Prostate gland (tissue), 2 donors: ENCODE data around the gene LMTK3. TPM values are rescaled to one million over a fixed set of nuclear protein-coding genes. Genes with fewer than 3 reads are reported as not detected.

Source experiments
- DNase-seq: peaks from one replicate; pipeline ENCODE4 v3.0.0-alpha.2; 2019; ENCODE audit warnings: low spot score
- H3K27ac ChIP-seq, 2 donors: fragments of 200-600 bp; sonication (generic); 2 replicates each; pipeline ENCODE4 v1.5.1; 2017 to 2019
- H3K27me3 ChIP-seq: fragments of 200-600 bp; sonication (generic); replicated peaks from 2 replicates; pipeline ENCODE4 v1.5.1; 2019; ENCODE audit not compliant: insufficient read depth
- H3K36me3 ChIP-seq, 2 donors: fragments of 200-600 bp; sonication (generic); 1 replicate in 1 of 2; 2 replicates in 1 of 2; pipeline versions ENCODE4 v1.5.1 to v1.8.1; 2017 to 2019
- H3K4me1 ChIP-seq: fragments of 200-600 bp; sonication (generic); replicated peaks from 2 replicates; pipeline ENCODE4 v1.5.1; 2019
- H3K4me3 ChIP-seq, 2 donors: fragments of 200-600 bp; sonication (generic); 2 replicates each; pipeline ENCODE4 v1.5.1; 2017 to 2019
- H3K9me3 ChIP-seq: fragments of 200-600 bp; sonication (generic); 2 replicates; pipeline ENCODE4 v1.5.1; 2017
- POLR2A ChIP-seq: fragments of 450-650 bp; IDR thresholded peaks from one replicate; pipeline ENCODE4 v1.6.1; 2016; ENCODE audit warnings: antibody characterized with exemption, mild to moderate bottlenecking
- POLR2AphosphoS5 ChIP-seq: sonication (generic); formaldehyde crosslinking; IDR thresholded peaks from one replicate; pipeline ENCODE4 v1.6.1; 2017; ENCODE audit warnings: antibody characterized with exemption
- WGBS: methylation state at CpG from one replicate; pipeline ENCODE4 v1.1.5; 2018; 5-methylcytosine and 5-hydroxymethylcytosine counted together
- intact Hi-C: fragments of 100-400 bp; cut with DNase I; formaldehyde crosslinking; loops from one replicate; pipeline ENCODE4 v1.14.2; 2022
- total RNA-seq, 2 donors: library from RNA; depleted of rRNA; stranded (reverse); fragments of >200 nt; gene quantifications; one replicate each; pipeline ENCODE4 v1.1.0, GENCODE V29; 2016
- TF ChIP-seq, protein P1 (sequence below), 4 experiments: fragments of 200-600 bp in 2 of 4; fragments of 450-650 bp in 2 of 4; sonication (generic) in 2 of 4; IDR thresholded peaks; 1 replicate in 3 of 4; 2 replicates in 1 of 4; pipeline ENCODE4 v1.5.1; 2016 to 2019; ENCODE audit warnings: antibody characterized with exemption in 4 of 4, mild to moderate bottlenecking in 2 of 4, moderate library complexity in 2 of 4

The LMTK3 gene
- total RNA-seq, 2 donors from 2014 or later: 7.4 to 10.2 TPM

DNA sequence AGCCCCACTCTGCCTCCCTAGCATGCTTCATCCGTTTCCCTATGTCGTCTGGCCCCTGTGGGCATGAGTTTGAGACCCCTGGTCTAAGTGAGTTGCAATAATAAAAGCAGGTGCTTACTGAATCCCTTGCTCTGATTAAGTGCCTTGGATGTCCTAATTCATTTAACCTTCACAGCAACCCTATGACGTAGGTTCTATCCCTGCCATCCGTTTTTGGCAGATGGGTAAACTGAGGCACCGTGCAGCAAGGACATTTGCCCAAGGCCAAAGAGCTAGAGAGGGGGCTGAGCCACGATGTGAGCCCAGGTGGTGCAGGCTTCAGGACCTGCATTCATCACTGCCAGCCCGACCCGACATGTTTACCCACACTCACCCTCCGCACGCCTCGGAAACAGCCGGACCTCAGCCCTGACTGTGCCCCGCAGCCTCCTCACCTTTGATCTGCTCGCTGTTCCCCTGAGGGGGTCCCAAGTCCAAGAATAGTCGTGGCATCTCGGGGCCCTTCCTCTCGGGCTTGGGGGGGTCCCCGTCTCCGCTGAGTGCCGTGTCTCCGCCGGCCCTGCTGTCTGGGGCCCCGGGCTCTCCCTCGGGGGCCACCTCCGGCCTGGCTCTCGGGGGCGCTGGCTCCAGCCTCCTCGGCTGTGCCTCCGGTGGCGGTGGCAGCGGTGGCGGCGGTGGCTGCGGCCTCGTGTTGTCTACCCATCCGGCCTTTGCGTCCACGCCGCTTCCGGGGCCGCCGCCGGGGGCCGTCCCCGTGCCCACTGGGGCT is 14.5 kb downstream of the LMTK3 start:
- Histone ChIP-seq H3K9me3 (no peaks in the 10 kb centered on the region), H3K36me3 (no peaks in the 10 kb centered on the region), H3K4me1 (peaks cover 9% of the 10 kb centered on the region), H3K27me3 (no peaks in the 10 kb centered on the region), H3K4me3 (peak overlapping the region in 1 of 2 donors; percentile 6), H3K27ac (peak overlapping the region in 1 of 2 donors; percentile 51)
- intact Hi-C loops: no loop called here
- no peak for DNase-seq
- TF ChIP-seq POLR2A (no peak), POLR2AphosphoS5 (no peak)
- TF ChIP-seq, protein P1, sequence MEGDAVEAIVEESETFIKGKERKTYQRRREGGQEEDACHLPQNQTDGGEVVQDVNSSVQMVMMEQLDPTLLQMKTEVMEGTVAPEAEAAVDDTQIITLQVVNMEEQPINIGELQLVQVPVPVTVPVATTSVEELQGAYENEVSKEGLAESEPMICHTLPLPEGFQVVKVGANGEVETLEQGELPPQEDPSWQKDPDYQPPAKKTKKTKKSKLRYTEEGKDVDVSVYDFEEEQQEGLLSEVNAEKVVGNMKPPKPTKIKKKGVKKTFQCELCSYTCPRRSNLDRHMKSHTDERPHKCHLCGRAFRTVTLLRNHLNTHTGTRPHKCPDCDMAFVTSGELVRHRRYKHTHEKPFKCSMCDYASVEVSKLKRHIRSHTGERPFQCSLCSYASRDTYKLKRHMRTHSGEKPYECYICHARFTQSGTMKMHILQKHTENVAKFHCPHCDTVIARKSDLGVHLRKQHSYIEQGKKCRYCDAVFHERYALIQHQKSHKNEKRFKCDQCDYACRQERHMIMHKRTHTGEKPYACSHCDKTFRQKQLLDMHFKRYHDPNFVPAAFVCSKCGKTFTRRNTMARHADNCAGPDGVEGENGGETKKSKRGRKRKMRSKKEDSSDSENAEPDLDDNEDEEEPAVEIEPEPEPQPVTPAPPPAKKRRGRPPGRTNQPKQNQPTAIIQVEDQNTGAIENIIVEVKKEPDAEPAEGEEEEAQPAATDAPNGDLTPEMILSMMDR (IDR thresholded peaks at IDR 0.05): no peak
- WGBS: 68% methylated on average over 35 of the region's 45 CpGs

DNA sequence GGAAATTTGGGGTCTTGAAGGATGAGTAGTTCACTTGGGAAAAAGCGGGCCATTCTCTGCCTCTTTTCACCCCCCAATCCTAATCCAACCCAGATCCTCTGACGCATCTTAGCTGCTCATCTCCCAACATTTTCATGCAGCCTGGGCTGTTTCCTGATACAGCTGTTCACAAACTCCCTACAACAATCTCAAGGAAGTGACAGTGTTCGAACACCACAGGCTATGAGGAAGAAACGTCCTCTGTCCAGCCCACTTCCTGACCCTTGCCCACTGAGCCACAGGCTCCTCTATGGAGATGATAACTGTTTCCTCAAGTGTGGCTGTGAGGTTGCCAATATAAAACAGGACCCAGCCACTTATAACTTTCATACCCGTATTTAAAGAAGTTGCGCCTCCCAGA is 16.2 kb downstream of the LMTK3 start:
- no peak overlapping the region for H3K27ac ChIP-seq
- H3K4me1 ChIP-seq: no peaks in the 10 kb centered on the region
- 78% methylated on average over 6 of the region's 6 CpGs for WGBS
- H3K4me3 ChIP-seq: no peak overlapping the region
- DNase-seq: no peak
- intact Hi-C loops: no loop called here
- no peaks in the 10 kb centered on the region for H3K27me3 ChIP-seq
- H3K36me3 ChIP-seq: no peaks in the 10 kb centered on the region
- TF ChIP-seq POLR2AphosphoS5 (no peak), POLR2A (no peak)
- TF ChIP-seq, protein P1 (IDR thresholded peaks at IDR 0.05): no peak
- H3K9me3 ChIP-seq: no peaks in the 10 kb centered on the region

DNA sequence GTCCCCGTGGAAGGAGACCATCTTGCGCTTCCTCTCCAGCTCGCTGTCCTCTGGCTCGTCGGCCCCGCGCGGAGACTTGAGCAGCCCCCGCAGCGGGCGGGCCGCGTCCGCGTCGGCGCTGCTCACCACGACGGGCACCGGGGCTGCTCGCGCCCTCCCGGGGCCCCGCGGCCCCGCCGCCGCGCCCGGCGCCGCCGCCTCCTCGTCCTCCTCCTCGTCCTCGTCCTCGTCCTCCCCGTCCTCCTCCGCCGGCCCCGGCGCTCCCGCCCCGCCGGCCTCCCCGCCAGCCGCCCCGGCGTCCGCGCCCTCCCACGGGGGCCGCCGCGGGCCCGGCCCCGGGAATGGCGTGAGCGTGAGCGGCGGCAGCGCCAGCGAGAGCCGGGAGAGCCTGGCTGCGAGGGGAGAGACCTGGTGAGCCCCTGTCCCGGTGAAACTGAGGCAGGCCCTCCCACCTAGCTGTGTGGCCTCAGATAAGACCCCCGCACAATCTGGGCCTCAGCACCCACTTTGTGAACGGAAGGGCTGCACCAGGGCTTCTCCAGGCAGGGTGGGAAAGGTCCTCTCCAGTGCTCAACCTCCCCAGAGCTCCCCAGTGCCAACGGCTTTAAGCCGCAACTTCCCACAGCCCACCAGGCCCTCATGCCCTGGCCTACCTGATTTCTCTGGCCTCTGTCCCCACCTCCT is 17.8 kb downstream of the LMTK3 start:
- 6% methylated on average over 12 of the region's 70 CpGs for WGBS
- Histone ChIP-seq H3K4me3 (peak overlapping the region; percentile 44 to 46), H3K36me3 (no peaks in the 10 kb centered on the region), H3K9me3 (no peaks in the 10 kb centered on the region), H3K27me3 (no peaks in the 10 kb centered on the region), H3K27ac (peak overlapping the region; percentile 71 to 73), H3K4me1 (no peaks in the 10 kb centered on the region)
- intact Hi-C loops: no loop called here
- no peak for TF ChIP-seq POLR2A
- TF ChIP-seq, protein P1 (IDR thresholded peaks at IDR 0.05): no peak
- TF ChIP-seq POLR2AphosphoS5: no peak
- DNase-seq: no peak

DNA sequence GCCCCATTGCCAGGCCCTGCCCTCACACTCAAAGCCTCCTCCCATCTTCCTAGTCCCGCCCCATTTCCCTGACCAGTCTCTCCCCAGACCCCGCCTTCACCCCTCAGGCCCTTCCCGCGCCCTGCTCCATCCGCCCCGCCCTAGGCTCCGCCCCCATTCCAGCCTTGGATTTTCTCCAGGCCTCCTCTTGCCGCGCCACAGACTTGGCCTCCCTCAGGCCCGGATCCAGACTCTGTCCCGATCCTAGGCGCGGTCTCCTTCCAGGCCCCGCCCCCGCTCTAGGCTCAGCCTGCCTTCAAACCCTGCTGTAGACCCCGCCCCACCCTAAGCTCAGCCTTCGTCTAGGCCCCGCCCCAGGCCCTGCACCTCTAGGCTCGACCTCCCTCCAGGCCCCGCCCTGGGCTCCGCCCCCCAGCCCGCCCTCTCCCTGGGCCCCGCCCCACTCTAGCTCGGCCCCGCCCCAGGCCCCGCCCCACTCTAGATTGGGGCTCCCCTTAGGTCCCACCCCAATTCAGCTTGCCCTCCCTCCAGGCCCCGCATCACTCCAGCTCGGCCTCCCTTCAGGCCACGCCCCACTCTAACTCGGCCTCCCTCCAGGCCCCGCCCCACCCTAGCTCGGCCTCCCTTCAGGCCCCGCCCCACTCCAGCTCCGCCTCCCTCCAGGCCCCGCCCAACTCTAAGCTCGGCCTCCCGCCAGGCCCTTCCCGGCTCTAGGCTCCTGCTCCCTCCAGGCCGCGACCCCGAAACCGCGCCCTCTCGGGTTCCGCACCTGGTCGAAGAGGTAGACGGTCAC is 18.5 kb downstream of the LMTK3 start:
- peak; percentile 96 for DNase-seq
- Histone ChIP-seq H3K4me3 (peak overlapping the region; percentile 44 to 46), H3K27ac (peak overlapping the region; percentile 71 to 73), H3K4me1 (peaks cover 3% of the 10 kb centered on the region), H3K9me3 (no peaks in the 10 kb centered on the region), H3K36me3 (no peaks in the 10 kb centered on the region), H3K27me3 (no peaks in the 10 kb centered on the region)
- intact Hi-C loops: no loop called here
- TF ChIP-seq POLR2AphosphoS5 (peak; percentile 78), POLR2A (peak; percentile 90)
- TF ChIP-seq, protein P1 (IDR thresholded peaks at IDR 0.05): no peak
- WGBS: 3% methylated on average over 47 of the region's 47 CpGs
